HG02870 (cell line): ENCODE data around the gene TJP2.
"Not testable (repeated sequence)": the region's sequence is repeated elsewhere in the genome, so short reads cannot be mapped to it uniquely, and the experiment has no call there.

Experiments
- ATAC-seq: cut with Tn5 transposase; IDR thresholded peaks from one replicate; pipeline ENCODE4 v1.9.1; 2021; ENCODE audit warnings: mild to moderate bottlenecking, moderate library complexity; ENCODE audit not compliant: unreplicated experiment

The TJP2 gene

GRCh38 chr9:69157751-69158466, 16.2 kb upstream of the TJP2 start:
- no peak for ATAC-seq

DNA sequence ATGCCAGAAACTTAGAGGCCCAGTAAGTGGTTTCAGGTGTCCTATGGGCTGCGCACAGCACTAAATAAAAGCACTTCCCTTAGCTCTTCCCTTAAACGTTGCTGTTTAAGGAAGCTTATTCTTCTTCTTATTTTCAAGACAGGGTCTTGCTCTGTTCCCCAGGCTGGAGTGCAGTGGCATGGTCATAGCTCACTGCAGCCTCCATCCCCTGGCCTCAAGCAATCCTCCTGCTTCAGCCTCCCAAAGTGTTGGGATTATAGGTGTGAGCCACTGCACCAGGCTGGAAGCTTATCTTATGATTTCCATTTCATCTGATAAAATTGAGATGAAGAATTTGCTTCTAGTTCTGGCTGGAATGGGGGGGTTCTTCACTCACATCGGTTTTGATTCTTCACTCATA, 15.6 kb upstream of the TJP2 start:
- ATAC-seq: no peak

DNA sequence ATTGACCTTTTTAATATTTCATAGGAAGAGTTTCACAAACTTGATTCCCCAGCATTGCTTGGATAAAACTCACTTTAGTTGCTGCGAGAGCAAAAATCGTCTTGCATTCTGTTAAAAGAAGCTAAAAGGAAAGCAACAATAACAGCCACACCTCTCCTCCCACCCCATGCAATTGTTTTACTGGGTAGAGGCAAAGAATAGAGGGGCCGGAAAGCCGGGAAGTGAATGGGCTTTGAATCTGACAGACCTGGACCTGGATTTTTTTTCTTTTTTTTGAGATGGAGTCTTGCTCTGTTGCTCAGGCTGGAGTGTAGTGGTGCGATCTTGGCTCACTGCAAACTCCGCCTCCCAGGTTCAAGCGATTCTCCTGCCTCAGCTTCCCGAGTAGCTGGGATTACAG, 9.5 kb upstream of the TJP2 start:
- not testable (repeated sequence) for ATAC-seq

DNA sequence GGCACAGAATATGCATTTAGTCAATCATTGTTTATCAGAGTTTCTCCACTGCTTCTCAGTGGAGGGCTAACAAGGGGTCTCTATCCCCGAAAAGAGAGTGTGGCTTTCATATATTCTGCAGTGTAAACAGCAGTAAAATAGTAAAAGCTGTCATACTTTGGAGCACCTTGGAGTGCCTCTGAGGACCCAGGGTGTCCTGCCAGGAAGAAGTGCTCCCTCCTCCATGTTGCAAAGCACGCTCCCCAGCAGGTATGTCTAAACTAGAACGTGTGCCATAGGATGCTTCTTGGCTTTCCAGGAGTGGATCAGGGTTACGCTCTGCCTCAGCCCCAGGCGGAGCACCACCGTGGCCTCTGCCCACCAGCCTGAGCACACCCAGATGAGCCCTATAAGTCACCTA, 8.5 kb upstream of the TJP2 start:
- no peak for ATAC-seq

DNA sequence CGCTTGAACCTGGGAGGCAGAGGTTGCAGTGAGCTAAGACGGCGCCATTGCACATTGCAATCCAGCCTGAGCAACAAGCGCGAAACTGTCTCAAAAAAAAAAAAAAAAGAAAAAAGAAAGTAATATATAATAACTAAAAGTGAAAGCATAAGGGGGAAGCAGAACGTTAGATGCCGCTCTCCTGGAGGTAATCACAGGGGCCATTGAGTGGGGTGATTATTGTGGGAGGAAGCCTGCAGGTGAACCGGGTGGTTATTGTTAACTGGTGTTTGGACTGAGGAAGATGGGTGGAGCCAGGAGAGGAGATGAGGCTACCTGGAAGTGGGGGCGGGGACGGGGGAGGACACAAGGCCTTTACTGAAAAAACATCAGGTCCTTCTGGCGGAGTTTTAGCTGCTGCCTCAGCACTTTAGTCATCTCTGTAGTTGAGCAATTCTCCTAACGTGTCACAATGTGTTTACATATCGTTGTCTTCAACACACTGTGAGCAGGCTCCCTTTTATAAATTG, 5.3 kb upstream of the TJP2 start:
- peak; percentile 67 for ATAC-seq

DNA sequence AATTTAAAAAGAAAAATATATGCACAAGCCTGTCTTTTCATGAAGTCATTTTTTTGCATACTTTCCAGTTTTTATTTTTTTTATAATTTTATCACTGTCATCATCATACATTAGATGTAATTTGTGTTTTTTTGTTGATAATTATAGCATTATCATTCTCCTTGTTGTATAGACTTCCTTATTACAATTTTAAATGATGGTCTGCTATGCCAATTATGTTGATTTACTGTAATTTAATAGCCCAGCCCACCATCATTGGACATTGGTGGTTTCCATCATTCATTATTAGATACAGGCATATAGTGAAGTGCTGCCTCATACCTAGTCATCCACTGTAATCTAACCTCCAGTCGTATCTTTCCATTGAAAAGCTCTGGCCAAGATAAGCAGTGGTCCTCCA, 3.8 kb upstream of the TJP2 start:
- ATAC-seq: no peak

- no peak for ATAC-seq
These were observed 3.0 kb upstream of the TJP2 start for GRCh38 chr9:69171049-69171448.

GRCh38 chr9:69171517-69171916, 2.6 kb upstream of the TJP2 start:
- no peak for ATAC-seq

DNA sequence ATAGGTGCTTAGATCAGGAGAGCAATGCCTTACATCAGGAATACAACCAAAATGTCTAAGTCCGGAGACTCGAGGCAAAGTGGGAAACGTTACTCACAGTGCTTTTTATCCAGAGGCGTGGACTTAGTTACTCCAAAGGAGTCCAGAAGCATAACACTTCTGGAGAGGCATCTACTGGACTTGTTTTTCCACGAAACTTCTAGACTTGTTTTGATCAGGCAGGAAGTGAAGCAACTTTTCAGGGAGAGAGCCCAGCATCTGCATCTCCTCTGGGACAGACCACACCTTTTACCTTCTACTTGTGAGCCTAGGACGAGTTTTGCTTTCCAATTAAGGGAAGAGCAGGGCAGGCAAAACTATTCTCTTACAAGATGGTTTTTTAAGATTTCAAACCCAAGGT, 1.2 kb upstream of the TJP2 start:
- no peak for ATAC-seq

DNA sequence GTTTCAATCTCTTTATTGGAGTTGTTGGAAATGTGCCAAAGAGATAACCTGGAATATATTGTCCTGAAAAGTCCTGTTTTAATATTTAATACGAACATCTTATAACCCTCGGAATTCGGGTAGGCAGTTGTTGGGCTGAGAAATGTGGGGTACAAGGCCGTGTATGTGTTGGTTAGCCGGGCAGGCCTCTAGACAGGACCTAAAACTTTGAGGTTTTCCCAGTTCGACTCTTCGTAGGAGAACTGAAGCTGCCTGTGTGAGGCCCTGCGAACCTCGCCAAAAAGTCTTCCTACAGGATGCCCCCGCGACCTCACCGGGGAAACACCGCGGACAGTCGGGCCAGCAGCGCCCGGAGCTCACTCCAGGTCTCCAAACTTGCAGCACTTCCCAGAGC, 583 bp upstream of the TJP2 start:
- peak; percentile 3 for ATAC-seq

DNA sequence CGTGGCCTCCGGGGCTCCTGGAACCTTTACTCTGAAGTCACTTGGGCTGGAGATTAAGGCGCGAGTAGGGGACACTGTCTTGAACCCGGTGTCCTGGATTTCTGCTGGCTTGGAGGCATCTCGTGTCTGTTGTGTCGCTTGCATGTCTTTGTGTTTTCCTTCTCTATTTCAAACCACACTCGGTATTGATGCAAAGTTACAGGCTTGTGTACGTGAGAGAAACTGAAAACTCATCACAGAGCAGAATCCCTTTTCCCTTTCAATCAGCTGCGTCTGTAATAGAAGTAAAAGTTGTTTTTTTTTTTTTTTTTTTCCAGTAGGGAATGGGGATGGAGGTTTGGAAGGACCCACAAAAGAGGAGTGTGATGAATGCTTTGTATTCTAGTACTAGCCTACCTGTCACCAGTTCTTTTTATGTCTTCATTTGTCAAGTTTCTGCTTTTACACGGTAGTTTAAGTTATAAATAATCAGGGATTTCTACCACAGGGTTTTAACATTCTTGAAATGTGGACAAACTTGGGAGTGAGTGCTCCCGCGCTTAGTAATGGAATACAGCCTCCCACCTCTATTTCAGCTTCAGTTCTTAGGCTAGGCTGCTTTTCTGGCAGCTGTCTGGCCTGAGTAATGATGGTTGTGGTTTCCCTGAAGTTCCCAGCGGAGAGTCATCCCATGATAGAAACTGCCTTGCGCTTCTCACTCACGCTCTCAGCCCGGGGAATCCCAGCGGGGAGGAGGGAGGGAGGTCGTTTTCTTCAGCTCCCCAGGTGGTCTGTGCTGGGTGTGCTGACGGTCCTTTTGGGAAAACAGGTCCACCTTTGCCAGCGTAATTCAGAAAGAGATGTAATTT, 763 bp downstream of the TJP2 start:
- ATAC-seq: peak; percentile 53

GRCh38 chr9:69175486-69175885, 1.4 kb downstream of the TJP2 start:
- peak; percentile 24 for ATAC-seq

DNA sequence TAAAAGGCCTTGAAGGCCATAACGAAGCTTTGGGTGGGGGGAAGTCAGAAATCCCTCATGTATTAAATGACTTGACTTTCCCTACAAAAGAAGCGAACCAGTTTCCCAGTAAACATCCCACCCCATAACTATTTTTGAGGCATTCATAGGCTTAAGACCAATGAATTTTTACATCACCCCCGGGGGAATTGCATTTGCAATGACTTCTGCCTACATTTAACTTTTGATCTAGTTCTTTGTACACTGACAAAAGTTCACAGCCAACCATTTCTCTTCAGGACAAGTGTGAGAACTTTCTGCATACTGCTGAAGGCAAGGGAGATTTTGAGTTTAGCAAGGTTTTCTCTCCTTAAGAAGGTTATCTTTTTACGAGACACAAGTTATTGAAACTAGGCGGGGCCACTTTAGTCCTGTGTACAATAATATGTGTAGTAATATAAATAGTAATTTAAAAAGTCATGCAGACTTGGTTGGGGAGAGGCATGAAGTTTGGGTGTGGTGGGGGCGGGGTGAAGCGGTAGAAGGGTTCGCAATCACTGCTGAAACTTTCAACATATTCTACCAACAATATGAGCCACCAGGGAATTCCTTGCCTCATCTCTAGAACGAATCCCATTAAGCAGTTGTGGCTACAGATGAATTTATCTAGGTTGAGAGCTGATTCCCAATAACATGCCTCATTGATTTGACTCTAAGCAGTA, 2.5 kb downstream of the TJP2 start:
- ATAC-seq: no peak

GRCh38 chr9:69178583-69179011, 4.5 kb downstream of the TJP2 start:
- no peak for ATAC-seq

- ATAC-seq: no peak
These were observed 5.0 kb downstream of the TJP2 start for GRCh38 chr9:69179037-69179436.

DNA sequence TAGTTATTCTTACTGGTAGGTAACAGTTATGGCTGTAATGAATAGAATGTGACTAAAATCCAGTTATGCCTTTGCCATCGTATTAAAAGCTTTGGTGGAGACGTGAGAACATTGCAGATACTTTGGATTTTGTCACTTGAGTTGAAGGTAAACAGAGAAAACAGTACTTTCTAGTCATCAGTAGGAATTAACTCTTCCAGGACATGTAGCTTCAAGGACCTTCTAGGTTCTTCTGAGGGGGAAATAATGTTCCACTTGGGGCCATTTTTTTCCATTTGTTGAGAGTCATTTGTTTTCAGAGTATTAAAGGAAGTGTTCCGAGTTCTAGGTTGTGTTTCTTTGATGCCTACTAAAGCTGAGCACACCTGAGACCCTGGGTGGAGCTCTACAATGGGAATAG, 6.1 kb downstream of the TJP2 start:
- no peak for ATAC-seq

DNA sequence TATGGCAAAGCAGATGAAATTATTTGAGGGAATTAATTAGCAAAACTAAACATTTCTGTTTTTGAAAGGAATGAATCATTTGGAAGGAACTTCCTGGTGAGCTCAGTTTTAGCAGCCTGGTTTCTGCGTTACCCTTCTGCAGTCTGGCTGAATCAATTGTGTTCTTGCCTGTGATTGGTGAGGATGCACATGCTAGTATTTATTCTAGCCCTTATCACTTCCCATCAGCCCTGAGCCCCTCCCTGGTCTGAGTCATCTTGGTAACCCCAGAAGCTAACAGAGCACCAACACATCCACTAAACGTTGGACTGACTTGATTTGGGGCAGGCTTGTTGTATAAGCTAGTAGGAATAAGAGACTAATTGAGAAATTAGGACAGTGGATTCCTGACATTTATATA, 6.6 kb downstream of the TJP2 start:
- peak; percentile 36 for ATAC-seq

- ATAC-seq: no peak
These were observed 7.9 kb downstream of the TJP2 start for GRCh38 chr9:69181908-69182353.

GRCh38 chr9:69184266-69184665, 10.2 kb downstream of the TJP2 start:
- ATAC-seq: no peak

GRCh38 chr9:69186841-69187611, 12.9 kb downstream of the TJP2 start:
- no peak for ATAC-seq

- ATAC-seq: no peak
These were observed 14.9 kb downstream of the TJP2 start for GRCh38 chr9:69188975-69189374.
